H9 (cell line): ENCODE data around the gene IL1B. TPM values are rescaled to one million over a fixed set of nuclear protein-coding genes. Genes with fewer than 3 reads are reported as not detected.

Experiments
- DNase-seq: peaks from one replicate; pipeline ENCODE4 v3.0.0-alpha.2; 2017
- H2AFZ ChIP-seq: one replicate; pipeline ENCODE4 v1.6.1; 2013; ENCODE audit warnings: mild to moderate bottlenecking, low read length, control low read depth, moderate library complexity
- H2AK5ac ChIP-seq: 2 replicates; pipeline ENCODE4 v1.6.1; 2013; ENCODE audit warnings: low read length, control low read depth, mixed read lengths; ENCODE audit not compliant: insufficient read length
- H2BK120ac ChIP-seq: one replicate; pipeline ENCODE4 v1.6.1; 2013; ENCODE audit warnings: low read depth, mild to moderate bottlenecking, low read length, control low read depth, inconsistent platforms; ENCODE audit not compliant: poor library complexity, severe bottlenecking
- H2BK12ac ChIP-seq: 2 replicates; pipeline ENCODE4 v1.6.1; 2013; ENCODE audit warnings: low read length, control low read depth, mixed read lengths, low read depth; ENCODE audit not compliant: insufficient read length
- H2BK15ac ChIP-seq: 2 replicates; pipeline ENCODE4 v1.6.1; 2013; ENCODE audit warnings: low read depth, low read length, control low read depth
- H2BK20ac ChIP-seq: one replicate; pipeline ENCODE4 v1.6.1; 2013; ENCODE audit warnings: low read depth, mild to moderate bottlenecking, low read length, control low read depth, inconsistent platforms; ENCODE audit not compliant: poor library complexity, severe bottlenecking
- H2BK5ac ChIP-seq: 2 replicates; pipeline ENCODE4 v1.6.1; 2013; ENCODE audit warnings: low read length, control low read depth, mixed read lengths; ENCODE audit not compliant: insufficient read length
- H3K14ac ChIP-seq: 2 replicates; pipeline ENCODE4 v1.6.1; 2013; ENCODE audit warnings: low read length, control low read depth; ENCODE audit not compliant: insufficient read depth
- H3K18ac ChIP-seq: 2 replicates; pipeline ENCODE4 v1.6.1; 2013; ENCODE audit warnings: low read depth, mild to moderate bottlenecking, mixed read lengths, low read length, control low read depth; ENCODE audit not compliant: insufficient read length
- H3K23ac ChIP-seq: 2 replicates; pipeline ENCODE4 v1.6.1; 2013; ENCODE audit warnings: low read length, control low read depth, mixed read lengths, low read depth; ENCODE audit not compliant: insufficient read length
- H3K23me2 ChIP-seq: 2 replicates; pipeline ENCODE4 v1.6.1; 2013; ENCODE audit warnings: low read depth, mild to moderate bottlenecking, mixed read lengths, low read length, control low read depth; ENCODE audit not compliant: insufficient read length, poor library complexity, severe bottlenecking
- H3K27ac ChIP-seq: 2 replicates; pipeline ENCODE4 v1.5.1; 2013; ENCODE audit warnings: low read length, control low read depth, mixed read lengths, low read depth; ENCODE audit not compliant: insufficient read length
- H3K27me3 ChIP-seq: 2 replicates; pipeline ENCODE4 v1.6.1; 2013; ENCODE audit warnings: low read length, control low read depth, inconsistent platforms; ENCODE audit not compliant: insufficient read depth
- H3K4ac ChIP-seq: 2 replicates; pipeline ENCODE4 v1.6.1; 2013; ENCODE audit warnings: low read depth, mild to moderate bottlenecking, control low read depth, inconsistent platforms, low read length, moderate library complexity
- H3K4me1 ChIP-seq: 2 replicates; pipeline ENCODE4 v1.6.1; 2013; ENCODE audit warnings: low read length, control low read depth, inconsistent platforms; ENCODE audit not compliant: insufficient read depth
- H3K4me2 ChIP-seq: 2 replicates; pipeline ENCODE4 v1.6.1; 2013; ENCODE audit warnings: low read length, control low read depth, mixed read lengths; ENCODE audit not compliant: insufficient read length, insufficient read depth
- H3K56ac ChIP-seq: 2 replicates; pipeline ENCODE4 v1.6.1; 2013; ENCODE audit warnings: low read depth, mild to moderate bottlenecking, mixed read lengths, low read length, control low read depth; ENCODE audit not compliant: insufficient read length
- H3K79me1 ChIP-seq: 2 replicates; pipeline ENCODE4 v1.6.1; 2013; ENCODE audit warnings: low read depth, mild to moderate bottlenecking, moderate library complexity, low read length, control low read depth, inconsistent platforms; ENCODE audit not compliant: insufficient read depth, poor library complexity, severe bottlenecking
- H3K79me2 ChIP-seq: 2 replicates; pipeline ENCODE4 v1.6.1; 2013; ENCODE audit warnings: low read length, control low read depth, inconsistent platforms; ENCODE audit not compliant: insufficient read depth
- H3K9ac ChIP-seq: 2 replicates; pipeline ENCODE4 v1.6.1; 2013; ENCODE audit warnings: low read length, control low read depth, mixed read lengths; ENCODE audit not compliant: insufficient read length; ENCODE audit errors: extremely low read depth
- H3K9me3 ChIP-seq: one replicate; pipeline ENCODE4 v1.6.1; 2013; ENCODE audit warnings: low read depth, low read length, inconsistent platforms; ENCODE audit not compliant: control insufficient read depth
- H3T11ph ChIP-seq: one replicate; pipeline ENCODE4 v1.6.1; 2013; ENCODE audit warnings: mild to moderate bottlenecking, low read length, control low read depth, inconsistent platforms
- H4K20me1 ChIP-seq: one replicate; pipeline ENCODE4 v1.6.1; 2013; ENCODE audit not compliant: control insufficient read depth, insufficient read length, insufficient read depth
- H4K5ac ChIP-seq: 2 replicates; pipeline ENCODE4 v1.6.1; 2013; ENCODE audit warnings: low read depth, mild to moderate bottlenecking, mixed read lengths, low read length, control low read depth; ENCODE audit not compliant: insufficient read length
- H4K8ac ChIP-seq: replicated peaks from 2 replicates; pipeline ENCODE4 v1.6.1; 2013; ENCODE audit warnings: low read length, control low read depth, mixed read lengths, low read depth; ENCODE audit not compliant: insufficient read length
- H4K91ac ChIP-seq: 2 replicates; pipeline ENCODE4 v1.6.1; 2013; ENCODE audit warnings: low read depth, mild to moderate bottlenecking, moderate library complexity, mixed read lengths, low read length, control low read depth; ENCODE audit not compliant: insufficient read length
- H3K27ac Mint-ChIP-seq, 3 experiments: 2 replicates in 2 of 3; 3 replicates in 1 of 3; pipeline ENCODE4 v1.8.0; 2020 to 2021; ENCODE audit warnings: mixed read lengths in 3 of 3, mild to moderate bottlenecking in 1 of 3, moderate library complexity in 1 of 3
- H3K27me3 Mint-ChIP-seq: 2 replicates; pipeline ENCODE4 v1.8.0; 2021; ENCODE audit warnings: low read depth, mild to moderate bottlenecking, moderate library complexity, mixed read lengths
- H3K36me3 Mint-ChIP-seq, 3 experiments: 2 replicates in 2 of 3; 3 replicates in 1 of 3; pipeline ENCODE4 v1.8.0; 2020 to 2021; ENCODE audit warnings: low read depth in 3 of 3, mixed read lengths in 3 of 3; ENCODE audit not compliant: insufficient read depth in 1 of 3
- H3K4me1 Mint-ChIP-seq, 2 experiments: 2 replicates each; pipeline ENCODE4 v1.8.0; 2020; ENCODE audit warnings: mixed read lengths in 2 of 2
- H3K4me3 Mint-ChIP-seq, 2 experiments: 2 replicates in 1 of 2; 3 replicates in 1 of 2; pipeline ENCODE4 v1.8.0; 2020 to 2021; ENCODE audit warnings: mild to moderate bottlenecking in 2 of 2, mixed read lengths in 2 of 2, moderate library complexity in 1 of 2
- H3K9me3 Mint-ChIP-seq, 2 experiments: 2 replicates in 1 of 2; 3 replicates in 1 of 2; pipeline ENCODE4 v1.8.0; 2020; ENCODE audit warnings: mild to moderate bottlenecking in 2 of 2, mixed read lengths in 2 of 2, moderate library complexity in 1 of 2
- WGBS: extraction: QIAGEN DNeasy Blood & Tissue Kit; methylation state at CpG from one replicate; pipeline ENCODE4 v1.1.7; 2013; ENCODE audit warnings: missing lambda C conversion rate, low lambda C conversion rate, mixed read lengths; ENCODE audit not compliant: insufficient read length; ENCODE audit errors: extremely low coverage; 5-methylcytosine and 5-hydroxymethylcytosine counted together
- total RNA-seq: library from RNA; stranded (reverse); gene quantifications from 2 replicates; pipeline ENCODE4 v1.2.1, GENCODE V29; 2021
- TF ChIP-seq, protein P1 (sequence below): fragments of 200-600 bp; sonication (generic); conservative IDR thresholded peaks from 3 replicates; pipeline ENCODE4 v1.8.0; 2021; ENCODE audit warnings: antibody characterized with exemption, mild to moderate bottlenecking

IL1B gene
- total RNA-seq, 1 experiment from 2014 or later = not detected

DNA sequence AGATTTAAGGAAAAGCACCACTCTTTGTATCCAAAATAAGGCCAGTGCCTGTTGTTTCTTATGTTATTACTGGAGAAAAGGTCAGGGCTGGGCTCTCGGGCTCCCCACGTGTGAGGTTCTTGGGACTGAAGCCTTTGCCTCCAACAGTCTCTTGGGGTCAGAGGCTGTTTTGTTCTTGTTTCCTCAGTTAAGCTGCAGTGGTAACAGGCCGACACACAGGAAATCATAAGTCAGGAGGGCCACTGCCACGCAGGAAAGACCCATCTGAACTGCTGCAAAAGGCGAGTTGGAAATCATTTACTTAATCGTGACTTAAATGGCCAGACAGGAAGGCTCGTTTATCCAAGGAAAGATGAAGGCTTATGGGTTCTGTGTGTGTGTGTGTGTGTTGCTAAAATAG is 44.1 kb upstream of the IL1B start:
- no peak overlapping the region for H2BK12ac ChIP-seq
- H2AFZ ChIP-seq = no peak overlapping the region
- no peak overlapping the region for H2BK120ac ChIP-seq
- no peak overlapping the region for H3K27ac ChIP-seq
- no peak overlapping the region for H3K56ac ChIP-seq
- 0 out of 2 replicates have a peak overlapping the region, but pooled peaks have one; percentile 4 for H3K14ac ChIP-seq
- H3K4me3 Mint-ChIP-seq = no peak overlapping the region
- H3K23me2 ChIP-seq = no peaks in the 10 kb centered on the region
- no peak overlapping the region for H2AK5ac ChIP-seq
- no peaks in the 10 kb centered on the region for H3K79me2 ChIP-seq
- no peak overlapping the region for H3K4me2 ChIP-seq
- no peak overlapping the region for H3K4ac ChIP-seq
- no peak overlapping the region for H3K27ac Mint-ChIP-seq
- WGBS = no CpG with 5 or more reads among the region's 7 CpGs
- no peak overlapping the region for H2BK5ac ChIP-seq
- H3K23ac ChIP-seq = no peak overlapping the region
- no peaks in the 10 kb centered on the region for H3K9me3 ChIP-seq
- H3K36me3 Mint-ChIP-seq = no peaks in the 10 kb centered on the region
- no peak for DNase-seq
- H3T11ph ChIP-seq = no peak overlapping the region
- no peaks in the 10 kb centered on the region for H4K20me1 ChIP-seq
- H2BK15ac ChIP-seq = no peak overlapping the region
- H3K27me3 Mint-ChIP-seq = peaks cover 3% of the 10 kb centered on the region
- H3K79me1 ChIP-seq = no peaks in the 10 kb centered on the region
- no peaks in the 10 kb centered on the region for H3K9me3 Mint-ChIP-seq
- H3K4me1 Mint-ChIP-seq = peaks cover 13 to 15% of the 10 kb centered on the region in 2 experiments
- H4K8ac ChIP-seq = no peak overlapping the region
- H3K9ac ChIP-seq = no peak overlapping the region
- H4K5ac ChIP-seq = no peak overlapping the region
- no peak overlapping the region for H4K91ac ChIP-seq
- TF ChIP-seq, protein P1, sequence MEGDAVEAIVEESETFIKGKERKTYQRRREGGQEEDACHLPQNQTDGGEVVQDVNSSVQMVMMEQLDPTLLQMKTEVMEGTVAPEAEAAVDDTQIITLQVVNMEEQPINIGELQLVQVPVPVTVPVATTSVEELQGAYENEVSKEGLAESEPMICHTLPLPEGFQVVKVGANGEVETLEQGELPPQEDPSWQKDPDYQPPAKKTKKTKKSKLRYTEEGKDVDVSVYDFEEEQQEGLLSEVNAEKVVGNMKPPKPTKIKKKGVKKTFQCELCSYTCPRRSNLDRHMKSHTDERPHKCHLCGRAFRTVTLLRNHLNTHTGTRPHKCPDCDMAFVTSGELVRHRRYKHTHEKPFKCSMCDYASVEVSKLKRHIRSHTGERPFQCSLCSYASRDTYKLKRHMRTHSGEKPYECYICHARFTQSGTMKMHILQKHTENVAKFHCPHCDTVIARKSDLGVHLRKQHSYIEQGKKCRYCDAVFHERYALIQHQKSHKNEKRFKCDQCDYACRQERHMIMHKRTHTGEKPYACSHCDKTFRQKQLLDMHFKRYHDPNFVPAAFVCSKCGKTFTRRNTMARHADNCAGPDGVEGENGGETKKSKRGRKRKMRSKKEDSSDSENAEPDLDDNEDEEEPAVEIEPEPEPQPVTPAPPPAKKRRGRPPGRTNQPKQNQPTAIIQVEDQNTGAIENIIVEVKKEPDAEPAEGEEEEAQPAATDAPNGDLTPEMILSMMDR = no peak
- no peak overlapping the region for H2BK20ac ChIP-seq
- no peaks in the 10 kb centered on the region for H3K27me3 ChIP-seq
- H3K4me1 ChIP-seq = no peaks in the 10 kb centered on the region; the same call in none of the 2 replicates
- no peak overlapping the region for H3K18ac ChIP-seq
